GM23338 (cell line): ENCODE measurements around the gene PHYKPL. TPM values are rescaled to one million over a fixed set of nuclear protein-coding genes. Genes with fewer than 3 reads are reported as not detected.

ENCODE experiments used
- CREB1 ChIP-seq: fragments of 250-450 bp; sonication (Bioruptor Pico); IDR thresholded peaks from 2 replicates; pipeline ENCODE4 v1.5.0; 2020; ENCODE audit warnings: low read depth, mild to moderate bottlenecking, moderate library complexity
- EZH2 ChIP-seq: fragments of 200-600 bp; sonication (generic); IDR thresholded peaks from one replicate; pipeline ENCODE4 v1.8.0; 2017; ENCODE audit warnings: antibody characterized with exemption, mild to moderate bottlenecking, low read depth; ENCODE audit not compliant: unreplicated experiment
- EZH2phosphoT487 ChIP-seq: fragments of 200-600 bp; sonication (generic); IDR thresholded peaks from one replicate; pipeline ENCODE4 v1.8.1; 2018; ENCODE audit warnings: antibody characterized with exemption; ENCODE audit not compliant: unreplicated experiment
- NANOG ChIP-seq: IDR thresholded peaks from 2 replicates; pipeline ENCODE4 v1.6.1; 2016; ENCODE audit warnings: antibody characterized with exemption, borderline replicate concordance
- REST ChIP-seq: IDR thresholded peaks from one replicate; pipeline ENCODE4 v1.6.1; 2018; ENCODE audit warnings: antibody characterized with exemption; ENCODE audit not compliant: unreplicated experiment
- ZNF114 ChIP-seq: fragments of 250-450 bp; sonication (Bioruptor Pico); IDR thresholded peaks from 2 replicates; pipeline ENCODE4 v1.5.0; 2020; ENCODE audit warnings: mild to moderate bottlenecking, moderate library complexity
- ZNF331 ChIP-seq: fragments of 250-450 bp; sonication (Bioruptor Pico); IDR thresholded peaks from 2 replicates; pipeline ENCODE4 v1.5.0; 2020; ENCODE audit warnings: low read depth, mild to moderate bottlenecking, moderate library complexity
- ZNF462 ChIP-seq: fragments of 250-450 bp; sonication (Bioruptor Pico); IDR thresholded peaks from 2 replicates; pipeline ENCODE4 v1.5.0; 2020; ENCODE audit warnings: mild to moderate bottlenecking, moderate library complexity
- polyA plus RNA-seq: library from polyadenylated mRNA; unstranded; fragments of >200 nt; fragmentation: Nextera tagmentation; extraction: Ambion mirVana; gene quantifications from 2 replicates; pipeline ENCODE4 v1.2.1, GENCODE V29; 2016
- total RNA-seq: library from RNA; depleted of rRNA; stranded (reverse); fragments of >200 nt; shearing (Covaris generic); gene quantifications from 2 replicates; pipeline ENCODE4 v1.2.3, GENCODE V29; 2014

The PHYKPL gene
- total and polyA plus RNA-seq, 2 experiments from 2014 or later: 15.9 to 20.8 TPM

DNA sequence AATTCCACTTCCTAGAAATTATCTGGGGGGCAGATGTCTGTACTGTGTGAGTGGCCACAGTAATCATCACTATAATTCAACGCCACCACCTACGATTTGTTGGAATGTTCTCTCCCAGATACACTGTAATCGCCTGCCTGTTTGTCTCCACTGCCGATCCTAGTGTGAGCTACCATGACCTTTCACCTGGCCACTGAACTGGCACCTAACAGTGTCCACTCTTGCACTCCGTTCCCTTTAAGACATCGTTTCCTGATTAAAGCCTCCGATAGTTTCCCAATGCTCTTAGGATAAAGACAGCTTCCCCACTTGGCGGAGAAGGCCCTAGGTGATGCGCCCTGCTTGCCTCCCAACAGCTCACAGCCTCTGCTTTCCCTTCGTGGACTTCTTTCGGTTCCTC is 4.0 kb downstream of the PHYKPL start (continued):
- no peak for TF ChIP-seq ZNF462 (CRISPR knock-in tag)
- TF ChIP-seq CREB1 (CRISPR knock-in tag): no peak
- TF ChIP-seq EZH2: no peak
- no peak for TF ChIP-seq ZNF331 (CRISPR knock-in tag)
- no peak for TF ChIP-seq ZNF114
- TF ChIP-seq NANOG: no peak
- no peak for TF ChIP-seq REST
- no peak for TF ChIP-seq EZH2phosphoT487
